CD4-positive, alpha-beta T cell treated with Interleukin-15 for 4 hours (primary cell): ENCODE results near the gene NR6A1.

Source experiments
- DNase-seq: peaks from one replicate; pipeline ENCODE4 v3.0.0-alpha.2; 2020; ENCODE audit warnings: low spot score

The NR6A1 gene

DNA sequence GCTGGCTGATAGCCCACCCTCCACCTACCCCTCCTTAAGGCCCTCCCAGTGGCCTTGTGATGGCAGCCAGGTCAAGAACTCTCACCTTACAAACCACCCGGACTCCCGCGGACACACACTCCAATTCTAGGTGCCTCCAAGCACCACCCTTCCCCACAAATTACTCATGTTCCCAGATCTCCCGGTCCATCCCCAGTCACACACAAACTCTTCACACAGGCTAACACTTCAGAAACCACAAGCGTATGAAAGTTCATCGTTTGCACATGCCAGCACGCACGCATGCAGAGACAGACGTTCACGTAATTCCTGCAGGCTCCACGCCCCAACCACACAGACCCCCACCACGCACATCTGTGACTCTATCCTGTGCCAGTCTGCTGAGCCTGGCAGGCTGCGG, 281.9 kb downstream of the NR6A1 start:
- no peak for DNase-seq

DNA sequence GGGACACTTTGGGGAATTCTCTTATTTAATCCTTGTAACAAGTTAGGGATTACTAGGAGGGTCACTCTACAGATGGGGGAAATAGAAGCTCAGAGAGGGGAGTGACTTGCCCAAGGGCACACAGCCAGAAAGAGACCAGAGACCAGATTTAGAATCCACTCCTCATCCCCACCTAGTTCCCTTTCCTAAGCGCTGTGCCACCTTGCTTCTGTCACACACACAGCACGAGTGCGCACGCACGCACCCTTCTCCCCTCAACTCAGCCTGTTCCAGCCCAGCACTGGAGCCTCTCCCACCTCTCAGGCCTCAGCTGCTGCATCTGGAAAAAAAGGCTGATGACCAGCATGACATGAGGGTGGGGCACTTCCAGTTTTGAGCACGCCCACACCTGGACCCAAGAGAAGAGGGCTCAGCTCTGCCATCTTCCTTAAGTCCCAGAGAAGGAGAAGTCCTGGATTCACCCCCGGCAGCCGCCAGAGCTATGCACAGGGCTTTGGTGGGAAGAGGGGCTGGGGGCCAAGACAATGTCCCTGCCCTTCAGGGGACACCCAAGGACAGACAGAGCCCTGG, 282.4 kb downstream of the NR6A1 start:
- DNase-seq: no peak

DNA sequence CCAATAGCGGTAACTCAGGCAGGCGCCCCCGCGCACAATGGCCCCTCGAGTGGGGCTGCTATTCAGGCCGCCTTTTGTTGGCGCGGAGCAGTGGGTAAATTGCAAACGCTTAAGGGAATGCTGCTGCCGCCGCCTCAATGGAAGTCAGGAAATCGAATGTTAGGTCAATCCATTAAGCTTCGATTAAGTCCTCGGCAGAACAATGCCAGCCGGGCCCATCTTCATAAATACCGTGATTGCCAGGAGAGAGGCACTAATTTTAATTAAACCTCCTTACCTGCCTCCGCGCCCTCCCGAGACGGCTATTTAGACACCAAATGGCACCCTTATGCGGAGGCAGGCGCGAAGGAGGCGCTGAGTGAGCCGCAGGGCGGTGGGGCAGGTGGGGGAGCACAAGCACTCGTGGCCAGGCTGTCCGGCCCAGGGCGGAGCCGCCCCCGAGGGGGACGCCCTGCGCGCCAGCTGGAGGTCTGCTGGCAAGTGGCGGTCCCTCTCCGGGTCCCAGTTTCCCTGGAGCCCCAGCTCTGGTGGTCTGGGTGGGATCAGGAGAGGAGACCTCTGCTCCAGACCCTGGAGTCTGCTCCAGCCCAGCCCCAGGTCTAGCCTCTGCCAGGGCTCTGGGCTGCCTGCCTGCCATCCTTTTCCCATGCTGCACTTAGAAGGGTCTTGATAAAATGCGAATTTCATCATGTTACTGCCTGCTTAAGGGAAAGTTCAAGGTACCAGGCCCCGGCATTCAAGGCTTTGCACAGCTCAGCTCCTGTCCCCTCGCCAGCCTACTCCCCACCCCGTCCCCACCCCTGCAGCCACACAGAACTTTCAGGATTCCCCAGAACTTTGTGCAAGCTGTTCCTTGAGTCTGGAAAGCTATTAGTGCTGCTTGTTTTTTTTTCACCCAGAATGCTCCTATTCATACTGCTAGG, 283.6 kb downstream of the NR6A1 start:
- DNase-seq: no peak

DNA sequence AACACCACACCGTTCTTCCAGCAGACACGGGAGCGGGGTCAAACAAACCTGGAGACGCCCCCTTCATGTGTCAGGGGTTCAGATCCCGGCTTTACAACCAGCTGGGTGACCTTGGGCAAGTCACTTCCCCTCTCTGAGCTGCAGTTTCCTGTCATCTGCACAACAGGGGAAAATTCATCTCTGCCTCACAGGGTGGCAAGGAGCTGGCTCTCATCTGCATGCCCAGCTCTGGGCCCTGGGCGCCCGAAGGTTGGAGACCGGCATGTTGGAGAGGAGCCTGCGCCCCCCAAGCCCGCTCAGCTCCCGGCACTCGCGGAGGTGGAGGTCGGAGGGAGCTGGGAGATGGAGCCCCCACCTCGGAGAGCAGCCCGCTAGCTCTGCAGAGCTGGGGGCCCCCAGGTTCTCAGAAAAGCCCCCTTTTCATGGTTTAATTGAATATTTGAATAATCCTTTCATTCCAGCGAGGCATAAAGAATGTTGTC, 284.3 kb downstream of the NR6A1 start:
- no peak for DNase-seq

- DNase-seq: no peak
Measured at GRCh38 chr9:124485936-124486335, 285.2 kb downstream of the NR6A1 start.

DNA sequence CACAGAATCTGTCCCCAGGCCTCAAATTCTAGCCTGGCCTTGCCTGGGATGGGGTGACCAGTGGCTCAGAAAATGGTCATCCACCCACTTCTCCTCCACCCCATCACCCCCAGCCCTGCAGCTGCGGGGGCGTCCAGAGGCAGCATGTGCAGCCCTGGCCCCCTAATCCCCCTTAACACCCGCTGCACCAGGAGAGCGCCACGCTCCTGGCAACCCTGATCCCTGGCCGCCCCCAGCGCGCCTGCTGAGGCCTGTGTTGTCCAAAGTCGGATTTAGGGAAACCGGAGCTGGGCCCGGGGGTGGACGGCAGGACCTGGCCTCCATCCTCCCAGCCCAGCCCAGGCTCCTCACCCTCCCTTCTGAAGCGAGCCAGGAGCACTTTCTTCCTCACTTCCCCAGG, 285.9 kb downstream of the NR6A1 start:
- DNase-seq: no peak

DNA sequence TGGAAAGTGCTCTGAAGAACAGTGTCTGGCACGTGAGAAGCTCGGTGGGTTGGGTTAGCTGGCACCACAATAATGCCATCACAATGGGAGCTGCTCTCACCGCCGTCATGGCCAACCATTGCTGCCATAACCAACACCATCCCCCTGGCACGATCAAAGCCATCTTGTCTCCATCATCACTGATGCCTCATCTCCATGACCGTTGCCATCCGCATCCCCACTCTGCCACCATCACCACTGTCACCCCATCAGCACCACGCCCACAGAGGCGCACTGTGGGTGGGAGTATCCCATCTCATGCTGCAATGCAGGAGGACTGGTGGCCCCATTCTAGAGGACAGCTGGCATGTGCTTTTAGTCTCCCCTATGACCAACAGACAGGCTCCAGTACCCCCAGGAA, 287.6 kb downstream of the NR6A1 start:
- DNase-seq: no peak

DNA sequence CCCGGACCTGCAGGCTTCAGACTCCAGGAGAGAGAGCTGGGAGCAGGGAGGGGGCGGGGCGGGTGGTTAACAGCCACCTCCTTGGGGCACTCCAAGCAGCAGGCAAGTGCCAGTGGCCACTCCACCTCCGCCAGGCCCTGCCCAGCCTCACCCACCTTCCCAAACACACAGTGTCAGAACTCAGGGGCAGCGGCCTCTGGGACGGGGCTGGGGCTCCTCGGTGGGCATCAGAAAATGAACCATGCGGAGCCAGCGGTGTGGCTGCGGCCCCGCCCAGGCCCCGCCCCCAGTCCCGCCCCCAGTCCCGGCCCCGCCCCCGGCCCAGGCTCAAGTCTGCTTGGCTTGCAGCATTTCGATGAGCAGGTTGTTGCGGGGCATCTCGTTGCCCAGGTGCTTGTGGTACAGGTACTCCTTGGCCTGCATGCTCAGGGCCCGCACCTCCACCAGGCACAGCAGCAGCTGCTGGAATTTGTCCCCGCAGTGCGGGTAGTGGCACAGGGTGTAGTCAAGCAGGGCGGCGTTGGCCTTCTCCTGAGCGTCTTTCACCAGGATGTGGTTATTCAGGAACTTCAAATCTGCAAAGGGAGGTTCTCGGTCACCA, 288.6 kb downstream of the NR6A1 start:
- DNase-seq: no peak

- DNase-seq: no peak
Measured at GRCh38 chr9:124481115-124481514, 290.0 kb downstream of the NR6A1 start.

GRCh38 chr9:124480621-124480981, 290.5 kb downstream of the NR6A1 start:
- no peak for DNase-seq

- no peak for DNase-seq
Measured at GRCh38 chr9:124479947-124480620, 291.0 kb downstream of the NR6A1 start.

DNA sequence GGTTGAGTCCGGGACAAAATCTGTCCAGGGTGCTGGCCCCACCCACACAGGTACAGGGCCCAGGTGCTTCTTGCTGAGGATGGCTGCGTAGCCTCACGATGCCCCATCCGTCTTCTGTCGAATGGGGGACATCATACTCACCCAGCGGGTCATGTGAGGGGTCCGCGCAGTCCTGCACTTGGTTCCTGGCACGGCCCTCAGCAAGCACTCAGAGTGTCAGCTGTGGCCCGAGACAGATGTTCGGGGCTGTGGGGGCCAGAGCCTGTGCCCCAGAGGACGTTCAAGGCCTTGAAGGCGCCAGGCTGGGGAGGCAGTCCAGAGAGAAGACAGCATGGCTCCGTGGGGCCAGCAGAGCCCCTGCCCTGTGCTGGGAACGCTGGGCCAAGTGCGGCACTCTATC, 291.7 kb downstream of the NR6A1 start:
- DNase-seq: no peak

DNA sequence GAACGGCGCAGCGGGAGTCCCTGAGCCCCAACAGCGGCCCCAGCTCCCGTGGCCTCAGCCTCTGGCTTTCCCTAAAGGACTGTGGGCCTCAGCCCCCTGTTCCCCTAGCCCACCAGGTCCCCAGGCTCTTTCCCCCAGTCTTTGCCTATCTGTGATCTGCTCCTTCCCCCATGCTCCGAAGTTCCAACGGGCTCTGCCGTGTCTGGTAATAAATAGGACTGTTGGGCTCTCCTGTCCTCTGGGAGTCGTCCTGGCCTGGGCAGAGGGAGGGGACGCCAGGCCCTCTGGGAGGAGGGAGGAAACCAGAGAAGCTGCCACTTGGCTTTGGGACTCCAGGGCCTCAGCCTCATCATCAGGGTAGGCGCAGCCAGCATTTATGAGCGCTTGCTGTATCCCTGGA, 292.8 kb downstream of the NR6A1 start:
- no peak for DNase-seq

GRCh38 chr9:124477648-124478285, 293.3 kb downstream of the NR6A1 start:
- no peak for DNase-seq

DNA sequence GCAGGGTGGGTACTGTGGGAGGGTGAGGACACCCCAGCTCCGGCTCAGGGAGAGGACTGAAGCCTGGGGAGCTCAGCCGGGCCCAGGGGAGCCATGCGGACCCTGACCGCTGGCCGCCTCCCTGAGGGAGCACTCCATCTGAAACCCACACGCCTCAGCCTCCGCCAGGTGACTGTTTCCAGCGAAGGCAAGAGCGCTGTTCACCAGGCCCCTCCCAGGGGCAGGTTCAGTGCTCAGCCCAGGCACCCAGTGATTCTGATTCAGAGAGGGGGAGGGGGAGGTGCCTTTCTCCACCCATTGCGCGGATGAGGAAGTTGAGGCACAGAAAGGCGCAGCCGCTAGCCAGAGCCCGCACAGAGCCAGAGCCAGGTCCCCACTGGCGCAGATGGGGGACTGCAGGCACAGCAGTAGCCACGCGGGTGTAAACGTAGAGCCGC, 293.9 kb downstream of the NR6A1 start:
- no peak for DNase-seq

DNA sequence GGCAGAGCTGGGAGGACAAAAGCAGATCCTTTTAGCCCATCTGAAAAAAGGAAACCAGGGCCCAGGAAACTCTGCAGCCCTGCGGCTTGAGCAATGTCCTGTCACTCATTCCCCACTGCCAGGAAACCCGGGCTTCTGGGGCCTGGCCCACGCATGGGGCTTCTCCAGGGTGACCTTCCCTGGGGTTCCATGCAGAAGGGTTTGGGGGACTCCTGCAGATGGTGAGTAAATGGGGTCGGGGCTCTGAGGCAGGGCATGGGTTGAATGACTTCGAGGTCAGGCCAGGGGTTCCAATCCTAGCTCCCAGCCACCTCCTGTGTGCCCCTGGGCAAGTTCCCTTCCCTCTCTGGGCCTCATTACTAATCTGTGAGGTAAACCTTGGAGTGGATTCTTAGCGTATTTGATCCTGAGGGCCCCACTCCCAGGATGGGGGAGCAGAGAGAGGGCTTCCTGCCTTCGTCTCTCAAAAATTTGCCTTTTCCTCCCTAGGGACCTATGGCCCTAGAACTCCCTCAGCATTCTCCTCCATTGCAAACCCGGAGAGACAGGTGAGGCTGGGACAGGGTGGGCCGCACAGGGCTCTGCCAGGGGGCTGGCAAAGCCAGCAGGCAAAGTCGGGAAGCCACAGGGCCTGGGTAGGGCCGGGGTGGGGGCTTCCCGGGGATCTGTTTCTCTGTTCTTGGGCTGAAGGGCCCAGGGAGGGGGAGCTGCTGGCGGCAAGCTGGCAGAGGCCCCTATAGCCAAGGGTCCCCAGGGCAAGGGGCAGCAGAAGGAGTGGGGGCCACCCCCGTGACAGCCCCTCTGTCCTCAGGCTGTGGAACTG, 295.0 kb downstream of the NR6A1 start:
- no peak for DNase-seq

DNA sequence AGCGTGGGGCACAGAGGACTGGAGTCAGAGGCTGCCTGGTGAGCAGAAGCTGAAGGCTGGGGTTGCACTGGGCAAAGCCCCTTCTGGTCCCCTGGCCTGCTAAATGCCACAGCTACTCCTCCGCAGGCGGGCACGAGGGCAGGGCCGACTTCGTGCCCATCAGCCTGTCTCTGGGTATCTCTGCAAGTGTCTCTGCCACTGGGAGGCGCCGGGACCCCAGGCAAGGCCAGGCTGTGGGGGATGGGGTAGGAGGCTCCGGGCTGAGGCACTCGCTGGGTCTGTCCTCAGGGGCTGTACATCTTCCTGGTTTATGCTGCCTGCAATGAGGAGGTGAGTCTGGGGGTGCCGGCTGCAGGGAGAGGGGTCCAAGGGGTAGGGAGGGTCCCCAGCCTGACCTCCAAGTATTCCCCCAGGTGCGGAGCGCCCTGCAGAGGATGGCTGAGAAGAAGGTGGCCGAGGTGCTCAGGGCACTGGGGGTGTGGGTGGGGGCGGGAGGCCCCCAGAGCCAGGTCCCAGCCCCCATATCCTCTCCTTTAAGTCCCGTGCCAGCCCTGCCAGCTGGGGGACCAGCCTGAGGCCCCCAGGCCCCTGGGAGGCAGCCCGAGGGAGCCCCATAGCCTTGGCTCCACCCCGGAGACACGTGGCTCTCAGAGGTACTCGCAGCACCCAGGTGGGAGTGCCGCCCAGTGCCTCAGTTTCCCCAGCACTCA, 295.8 kb downstream of the NR6A1 start:
- DNase-seq: no peak

DNA sequence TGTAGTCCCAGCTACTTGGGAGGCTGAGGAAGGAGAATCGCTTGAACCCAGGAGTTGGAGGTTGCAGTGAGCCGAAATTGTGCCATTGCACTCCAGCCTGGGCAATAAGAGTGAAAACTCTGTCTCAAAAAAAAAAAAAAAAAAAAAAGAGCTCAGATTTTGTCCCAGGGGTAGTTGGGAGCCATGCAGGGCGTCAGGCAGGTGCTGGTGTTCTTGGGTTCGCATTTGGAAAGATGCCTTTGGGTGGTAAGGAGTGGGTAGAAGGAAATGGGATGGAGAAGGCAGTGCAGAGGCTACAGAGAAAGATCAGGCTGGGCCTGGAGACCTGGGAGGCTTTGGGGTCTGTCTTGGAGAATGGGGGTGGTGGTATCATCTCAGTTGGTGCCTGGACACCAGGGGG, 297.0 kb downstream of the NR6A1 start:
- no peak for DNase-seq

- no peak for DNase-seq
Measured at GRCh38 chr9:124473310-124473709, 297.8 kb downstream of the NR6A1 start.

DNA sequence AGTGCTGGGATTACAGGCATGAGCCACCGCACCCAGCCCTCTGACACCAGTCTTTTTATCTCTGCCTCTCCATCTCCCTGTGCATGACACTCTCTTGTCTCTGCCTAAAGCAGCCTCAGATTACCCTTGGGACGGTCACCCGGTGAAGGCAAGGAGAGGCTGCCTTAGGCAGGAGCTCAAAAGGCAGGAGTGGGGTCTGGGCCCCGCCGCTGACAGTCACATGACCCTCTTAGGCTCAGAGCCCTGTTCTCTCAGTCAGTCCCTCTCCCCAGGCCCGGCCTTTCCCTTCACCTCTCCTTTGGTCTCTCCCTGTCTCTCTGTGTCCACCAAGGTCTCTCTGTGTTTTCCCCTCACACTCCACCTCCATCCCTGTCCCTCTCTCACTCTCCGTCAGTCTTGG, 298.3 kb downstream of the NR6A1 start:
- no peak for DNase-seq

GRCh38 chr9:124471761-124472160, 299.4 kb downstream of the NR6A1 start:
- no peak for DNase-seq
